Right atrium auricular region (tissue), 2 donors: Measurements from ENCODE around the gene MORC3. TPM values are rescaled to one million over a fixed set of nuclear protein-coding genes. Genes with fewer than 3 reads are reported as not detected.

Experiments
- DNase-seq: peaks from one replicate; pipeline ENCODE4 v3.0.0-alpha.2; 2019; ENCODE audit warnings: low spot score
- H3K27ac ChIP-seq, 2 donors: fragments of 200-600 bp; sonication (generic); 1 replicate in 1 of 2; 2 replicates in 1 of 2; pipeline ENCODE4 v1.5.1; 2016 to 2019
- H3K27me3 ChIP-seq, 2 donors: fragments of 200-600 bp; sonication (generic); one replicate each; pipeline versions ENCODE4 v1.5.1 to v1.6.0; 2017 to 2019
- H3K36me3 ChIP-seq: fragments of 200-600 bp; sonication (generic); one replicate; pipeline ENCODE4 v1.5.1; 2016
- H3K4me1 ChIP-seq, 2 donors: fragments of 200-600 bp; sonication (generic); one replicate each; pipeline versions ENCODE4 v1.5.1 to v1.6.0; 2017 to 2019
- H3K4me3 ChIP-seq, 2 donors: fragments of 200-600 bp; sonication (generic); 1 replicate in 1 of 2; 2 replicates in 1 of 2; pipeline ENCODE4 v1.5.1; 2017 to 2019; ENCODE audit warnings: mild to moderate bottlenecking in 1 of 2, moderate library complexity in 1 of 2
- H3K9me3 ChIP-seq, 2 donors: fragments of 200-600 bp; sonication (generic); one replicate each; pipeline ENCODE4 v1.5.1; 2019
- total RNA-seq, 2 donors: library from RNA; depleted of rRNA; stranded (reverse); fragments of >200 nt; gene quantifications; one replicate each; pipeline ENCODE4 v1.1.0, GENCODE V29; 2016
- TF ChIP-seq, protein P1 (sequence below), 2 donors: fragments of 200-600 bp; sonication (generic); IDR thresholded peaks; one replicate each; pipeline ENCODE4 v1.5.1; 2019; ENCODE audit warnings: antibody characterized with exemption in 2 of 2

MORC3 gene
- total RNA-seq, 2 donors from 2014 or later: 21.1 to 23.7 TPM

DNA sequence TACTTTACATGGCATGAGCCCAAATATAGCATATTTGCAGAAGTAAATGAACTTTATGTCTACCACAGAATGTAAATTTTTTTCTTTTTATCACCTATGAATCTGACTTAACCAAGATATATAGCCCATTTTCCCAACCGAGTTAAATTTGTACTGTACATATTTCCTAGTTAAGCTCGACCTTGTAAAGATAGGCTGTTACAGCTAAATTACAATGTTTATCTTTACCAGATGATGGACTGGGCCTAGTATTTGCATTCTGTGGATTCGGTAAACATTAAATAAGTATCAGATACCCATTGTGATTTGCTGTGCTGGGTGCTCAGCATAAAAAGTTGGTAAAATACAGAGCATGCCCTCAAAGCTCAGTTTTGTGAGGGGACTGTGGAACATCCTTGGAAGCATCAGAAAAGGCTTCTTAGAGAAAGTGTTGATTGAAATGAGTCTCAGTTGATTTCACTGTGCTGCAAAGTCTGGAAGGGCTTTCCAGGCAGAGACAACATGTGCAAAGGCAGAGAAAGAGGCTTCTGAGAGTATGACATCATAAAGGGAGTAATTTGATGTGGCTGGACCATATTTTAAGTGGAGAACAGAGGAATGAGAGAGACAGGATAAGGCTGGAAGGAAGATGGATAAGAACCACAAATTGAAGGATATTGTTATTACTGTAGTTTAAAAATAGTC lies 27.4 kb downstream of the MORC3 start:
- DNase-seq: no peak
- Histone ChIP-seq H3K9me3 (no peaks in the 10 kb centered on the region), H3K27me3 (no peaks in the 10 kb centered on the region), H3K4me3 (no peak overlapping the region), H3K36me3 (peaks cover 68% of the 10 kb centered on the region), H3K4me1 (no peaks in the 10 kb centered on the region), H3K27ac (no peak overlapping the region)
- TF ChIP-seq, protein P1, sequence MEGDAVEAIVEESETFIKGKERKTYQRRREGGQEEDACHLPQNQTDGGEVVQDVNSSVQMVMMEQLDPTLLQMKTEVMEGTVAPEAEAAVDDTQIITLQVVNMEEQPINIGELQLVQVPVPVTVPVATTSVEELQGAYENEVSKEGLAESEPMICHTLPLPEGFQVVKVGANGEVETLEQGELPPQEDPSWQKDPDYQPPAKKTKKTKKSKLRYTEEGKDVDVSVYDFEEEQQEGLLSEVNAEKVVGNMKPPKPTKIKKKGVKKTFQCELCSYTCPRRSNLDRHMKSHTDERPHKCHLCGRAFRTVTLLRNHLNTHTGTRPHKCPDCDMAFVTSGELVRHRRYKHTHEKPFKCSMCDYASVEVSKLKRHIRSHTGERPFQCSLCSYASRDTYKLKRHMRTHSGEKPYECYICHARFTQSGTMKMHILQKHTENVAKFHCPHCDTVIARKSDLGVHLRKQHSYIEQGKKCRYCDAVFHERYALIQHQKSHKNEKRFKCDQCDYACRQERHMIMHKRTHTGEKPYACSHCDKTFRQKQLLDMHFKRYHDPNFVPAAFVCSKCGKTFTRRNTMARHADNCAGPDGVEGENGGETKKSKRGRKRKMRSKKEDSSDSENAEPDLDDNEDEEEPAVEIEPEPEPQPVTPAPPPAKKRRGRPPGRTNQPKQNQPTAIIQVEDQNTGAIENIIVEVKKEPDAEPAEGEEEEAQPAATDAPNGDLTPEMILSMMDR (IDR thresholded peaks at IDR 0.05): no peak

DNA sequence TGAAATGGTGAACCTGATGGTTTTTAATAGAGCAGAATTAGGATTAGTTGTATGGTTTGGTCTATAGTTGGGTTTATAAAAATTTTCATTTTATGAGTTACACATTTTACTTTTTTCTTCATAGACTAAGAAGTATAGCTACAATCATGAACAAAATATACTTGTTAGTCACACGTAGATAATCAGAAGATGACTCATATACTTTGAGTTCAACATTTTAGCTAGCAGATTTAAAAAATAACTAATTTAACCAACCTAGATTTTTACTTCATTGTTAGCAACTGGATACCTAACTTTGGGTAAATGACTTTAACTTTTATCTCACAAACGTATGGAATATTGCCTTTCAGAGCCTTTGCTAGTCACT lies 27.9 kb downstream of the MORC3 start:
- no peaks in the 10 kb centered on the region for H3K9me3 ChIP-seq
- H3K4me1 ChIP-seq: no peaks in the 10 kb centered on the region
- DNase-seq: no peak
- peaks cover 65% of the 10 kb centered on the region for H3K36me3 ChIP-seq
- H3K4me3 ChIP-seq: no peak overlapping the region
- H3K27me3 ChIP-seq: no peaks in the 10 kb centered on the region
- H3K27ac ChIP-seq: no peak overlapping the region
- TF ChIP-seq, protein P1 (IDR thresholded peaks at IDR 0.05): no peak

DNA sequence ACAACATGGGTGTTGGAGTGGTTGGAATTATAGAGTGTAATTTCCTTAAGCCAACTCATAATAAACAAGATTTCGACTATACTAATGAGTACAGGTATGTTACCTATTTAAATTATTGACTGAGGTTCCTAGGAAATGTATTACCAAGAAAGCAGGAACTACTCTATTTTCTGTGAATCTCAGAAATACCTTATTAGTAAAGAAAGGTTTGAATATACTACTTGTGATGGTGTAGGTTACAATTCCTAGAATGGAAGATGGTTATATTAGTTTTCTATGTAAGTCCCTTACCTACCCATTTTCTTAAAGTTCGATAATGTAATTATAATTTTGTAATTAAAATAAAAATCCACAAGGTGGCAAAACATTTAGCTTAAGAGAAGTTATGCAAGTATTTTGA lies 29.3 kb downstream of the MORC3 start:
- Histone ChIP-seq H3K36me3 (peaks cover 59% of the 10 kb centered on the region), H3K27ac (peak overlapping the region in 1 of 2 donors; percentile 53), H3K27me3 (no peaks in the 10 kb centered on the region), H3K4me1 (no peaks in the 10 kb centered on the region), H3K9me3 (no peaks in the 10 kb centered on the region), H3K4me3 (no peak overlapping the region)
- TF ChIP-seq, protein P1 (IDR thresholded peaks at IDR 0.05): no peak
- DNase-seq: no peak

DNA sequence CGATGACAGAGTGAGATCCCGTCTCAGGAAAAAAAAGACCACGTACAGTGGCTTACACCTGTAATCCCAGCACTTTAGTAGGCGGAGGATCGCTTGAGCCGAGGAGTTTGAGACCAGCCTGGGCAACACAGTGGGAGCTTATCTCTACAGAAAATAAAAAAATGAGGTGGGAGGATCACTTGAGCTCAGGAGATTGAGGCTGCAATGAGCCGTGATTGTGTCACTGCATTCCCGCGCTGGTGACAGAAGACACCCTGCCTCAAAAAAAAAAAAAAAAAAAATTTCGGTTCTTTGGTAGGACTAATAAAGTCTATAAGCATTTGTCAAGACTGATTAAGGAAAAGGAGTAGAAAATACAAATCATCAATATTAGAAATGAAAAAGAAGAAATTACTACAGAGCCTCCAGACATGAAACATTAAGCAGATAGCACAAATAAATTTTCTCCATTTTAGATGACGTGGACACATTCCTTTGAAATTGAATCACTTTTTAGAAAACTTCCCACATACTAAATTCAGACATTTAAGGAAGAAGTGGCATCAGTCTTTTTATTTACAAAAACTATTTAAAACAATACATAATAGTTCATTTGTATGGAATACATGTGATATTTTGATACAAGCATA lies 30.4 kb downstream of the MORC3 start:
- H3K27me3 ChIP-seq: no peaks in the 10 kb centered on the region
- no peaks in the 10 kb centered on the region for H3K9me3 ChIP-seq
- TF ChIP-seq, protein P1 (IDR thresholded peaks at IDR 0.05): no peak
- H3K4me3 ChIP-seq: no peak overlapping the region
- H3K27ac ChIP-seq: peak overlapping the region; percentile 4 to 53
- no peaks in the 10 kb centered on the region for H3K4me1 ChIP-seq
- H3K36me3 ChIP-seq: peaks cover 56% of the 10 kb centered on the region
- no peak for DNase-seq

DNA sequence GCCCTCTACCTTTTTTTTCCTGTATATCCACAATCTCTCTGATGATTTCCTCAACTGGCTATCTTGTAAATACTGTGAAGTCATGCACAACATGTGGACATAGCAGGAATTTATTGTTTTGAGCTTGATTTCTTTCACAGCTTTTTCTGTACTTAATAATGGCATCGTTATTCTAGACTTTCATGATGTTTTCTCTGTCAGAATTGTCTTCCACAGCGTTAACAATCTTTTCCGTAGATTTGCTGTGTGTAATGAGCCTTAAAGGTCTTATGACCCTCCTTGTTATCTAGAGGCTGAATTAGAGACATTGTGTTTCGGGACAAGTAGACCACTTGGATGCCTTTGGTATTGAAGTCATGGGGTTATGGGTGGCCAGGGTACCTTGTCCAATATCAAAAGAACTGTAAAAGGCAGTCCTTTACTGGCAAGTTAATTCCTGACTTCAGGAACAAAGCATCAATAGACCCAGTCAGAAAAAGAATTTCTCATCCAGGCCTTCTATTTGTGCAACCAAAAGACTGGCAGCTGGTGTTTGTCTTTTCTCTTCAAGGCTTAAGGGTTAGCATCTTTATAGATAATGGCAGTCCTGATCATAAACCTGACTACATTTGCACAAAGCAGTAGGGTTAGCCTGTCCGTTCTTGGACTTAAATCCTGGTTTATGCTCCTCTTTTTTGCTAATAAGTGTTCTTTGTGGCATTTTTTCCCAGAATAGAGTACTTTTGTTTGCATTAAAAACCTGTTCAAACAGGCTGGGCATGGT lies 35.1 kb downstream of the MORC3 start:
- H3K4me3 ChIP-seq: no peak overlapping the region
- H3K4me1 ChIP-seq: no peaks in the 10 kb centered on the region
- no peaks in the 10 kb centered on the region for H3K27me3 ChIP-seq
- peaks cover 55% of the 10 kb centered on the region for H3K36me3 ChIP-seq
- no peaks in the 10 kb centered on the region for H3K9me3 ChIP-seq
- H3K27ac ChIP-seq: no peak overlapping the region
- TF ChIP-seq, protein P1 (IDR thresholded peaks at IDR 0.05): no peak
- no peak for DNase-seq
